Panc1 (cell line): ENCODE measurements around the gene BMAL1. TPM values are rescaled to one million over a fixed set of nuclear protein-coding genes. Genes with fewer than 3 reads are reported as not detected.
A peak's percentile ranks its signal among the peaks of the same experiment; 100 is the strongest.

Source experiments
- ATAC-seq: fragments of 200-7000 bp; cut with Tn5 transposase; 2 replicates; pipeline ENCODE4 v1.9.1; 2020; ENCODE audit warnings: mild to moderate bottlenecking, moderate library complexity
- BruUV-seq: library from RNA; stranded (reverse); fragments of 400-500 nt; replicated peaks from 2 replicates; lab custom pipeline; 2021; lab: Mats Ljungman, UMichigan
- CTCF ChIA-PET: fragments of 300-600 bp; sonication (Branson Sonifier 250); formaldehyde crosslinking; loops from one replicate; lab custom pipeline; 2022; ENCODE audit warnings: antibody characterized with exemption; lab: Charles Lee
- POLR2A ChIA-PET: fragments of 300-600 bp; sonication (Branson Sonifier 250); formaldehyde crosslinking; loops from one replicate; lab custom pipeline; 2022; ENCODE audit warnings: antibody characterized with exemption; lab: Charles Lee
- DNase-seq: peaks from one replicate; pipeline ENCODE4 v3.0.0-alpha.2; 2010; ENCODE audit warnings: low read depth, low spot score
- H3K27ac ChIP-seq: 2 replicates; pipeline ENCODE4 v1.5.1; 2011; ENCODE audit warnings: mild to moderate bottlenecking, low read length, inconsistent platforms
- H3K27me3 ChIP-seq: fragments of 200-500 bp; sonication (Bioruptor generic); 2 replicates; pipeline ENCODE4 v1.6.0; 2014; ENCODE audit warnings: low read length, inconsistent platforms; ENCODE audit not compliant: control insufficient read depth, insufficient read depth
- H3K36me3 ChIP-seq: fragments of 200-500 bp; sonication (Bioruptor generic); 2 replicates; pipeline ENCODE4 v1.5.1; 2014; ENCODE audit warnings: inconsistent platforms, mild to moderate bottlenecking, low read length, moderate library complexity; ENCODE audit not compliant: control insufficient read depth, insufficient read depth
- H3K4me1 ChIP-seq: 2 replicates; pipeline ENCODE4 v1.5.1; 2011; ENCODE audit warnings: inconsistent platforms, mild to moderate bottlenecking, low read length, moderate library complexity; ENCODE audit not compliant: control insufficient read depth, insufficient read depth
- H3K4me3 ChIP-seq, 2 experiments: 2 replicates each; pipeline ENCODE4 v1.5.1; 2011 to 2012; ENCODE audit warnings: low read depth in 2 of 2, low read length in 2 of 2, mild to moderate bottlenecking in 2 of 2, inconsistent platforms in 1 of 2, moderate library complexity in 1 of 2
- H3K9me3 ChIP-seq: fragments of 200-500 bp; sonication (Bioruptor generic); 2 replicates; pipeline ENCODE4 v1.5.1; 2014; ENCODE audit warnings: low read depth, mild to moderate bottlenecking, inconsistent platforms, low read length, moderate library complexity; ENCODE audit not compliant: control insufficient read depth, insufficient read depth
- CTCF ChIP-seq: fragments of 450-650 bp; IDR thresholded peaks from 2 replicates; pipeline ENCODE4 v1.5.1; 2017; ENCODE audit warnings: mild to moderate bottlenecking
- POLR2AphosphoS5 ChIP-seq: IDR thresholded peaks from 2 replicates; pipeline ENCODE4 v1.6.1; 2012; ENCODE audit warnings: mild to moderate bottlenecking, low read depth, low read length, moderate library complexity
- SIN3A ChIP-seq: IDR thresholded peaks from 2 replicates; pipeline ENCODE4 v1.6.1; 2012; ENCODE audit warnings: low read depth, mild to moderate bottlenecking, low read length, moderate library complexity, borderline replicate concordance; ENCODE audit not compliant: insufficient read depth
- TCF7L2 ChIP-seq: IDR thresholded peaks from 2 replicates; pipeline ENCODE4 v1.6.1; 2011; ENCODE audit warnings: mild to moderate bottlenecking, low read depth, low read length, inconsistent platforms
- in situ Hi-C: cut with HindIII; loops from 2 replicates; pipeline ENCODE4 v1.10.0; 2016; ENCODE audit warnings: low sequenced_read_pairs, low pct_unique_long_range_greater_than_20kb
- intact Hi-C: fragments of 100-400 bp; cut with micrococcal nuclease; formaldehyde crosslinking; loops from one replicate; pipeline ENCODE4 v1.10.0; 2022; ENCODE audit not compliant: unreplicated experiment
- total RNA-seq: library from RNA; stranded (reverse); gene quantifications from one replicate; pipeline ENCODE4 v1.2.1, GENCODE V29; 2021; ENCODE audit not compliant: unreplicated experiment
- TF ChIP-seq, protein P1 (sequence below), 2 experiments: IDR thresholded peaks; 2 replicates each; pipeline ENCODE4 v1.6.1; 2011 to 2012; ENCODE audit warnings: low read depth in 2 of 2, control low read depth in 1 of 2, low read length in 1 of 2, mild to moderate bottlenecking in 1 of 2, moderate library complexity in 1 of 2; ENCODE audit not compliant: insufficient read depth in 1 of 2

BMAL1 gene
- total RNA-seq, 1 experiment from 2014 or later: 9.3 TPM

- intact Hi-C loops: no loop called here
- BruUV-seq: no TSS peak
- DNase-seq (no peak), ATAC-seq (no peak)
- Histone ChIP-seq H3K4me3 (no peak overlapping the region), H3K4me1 (peaks cover 1% of the 10 kb centered on the region; the same call in 1 of the 2 replicates), H3K36me3 (no peaks in the 10 kb centered on the region), H3K27me3 (peaks cover 33% of the 10 kb centered on the region), H3K27ac (no peak overlapping the region), H3K9me3 (no peaks in the 10 kb centered on the region)
- ChIA-PET CTCF (no interaction called here), POLR2A (no interaction called here)
- TF ChIP-seq POLR2AphosphoS5 (no peak), SIN3A (no peak), CTCF (no peak), TCF7L2 (no peak)
- TF ChIP-seq, protein P1, sequence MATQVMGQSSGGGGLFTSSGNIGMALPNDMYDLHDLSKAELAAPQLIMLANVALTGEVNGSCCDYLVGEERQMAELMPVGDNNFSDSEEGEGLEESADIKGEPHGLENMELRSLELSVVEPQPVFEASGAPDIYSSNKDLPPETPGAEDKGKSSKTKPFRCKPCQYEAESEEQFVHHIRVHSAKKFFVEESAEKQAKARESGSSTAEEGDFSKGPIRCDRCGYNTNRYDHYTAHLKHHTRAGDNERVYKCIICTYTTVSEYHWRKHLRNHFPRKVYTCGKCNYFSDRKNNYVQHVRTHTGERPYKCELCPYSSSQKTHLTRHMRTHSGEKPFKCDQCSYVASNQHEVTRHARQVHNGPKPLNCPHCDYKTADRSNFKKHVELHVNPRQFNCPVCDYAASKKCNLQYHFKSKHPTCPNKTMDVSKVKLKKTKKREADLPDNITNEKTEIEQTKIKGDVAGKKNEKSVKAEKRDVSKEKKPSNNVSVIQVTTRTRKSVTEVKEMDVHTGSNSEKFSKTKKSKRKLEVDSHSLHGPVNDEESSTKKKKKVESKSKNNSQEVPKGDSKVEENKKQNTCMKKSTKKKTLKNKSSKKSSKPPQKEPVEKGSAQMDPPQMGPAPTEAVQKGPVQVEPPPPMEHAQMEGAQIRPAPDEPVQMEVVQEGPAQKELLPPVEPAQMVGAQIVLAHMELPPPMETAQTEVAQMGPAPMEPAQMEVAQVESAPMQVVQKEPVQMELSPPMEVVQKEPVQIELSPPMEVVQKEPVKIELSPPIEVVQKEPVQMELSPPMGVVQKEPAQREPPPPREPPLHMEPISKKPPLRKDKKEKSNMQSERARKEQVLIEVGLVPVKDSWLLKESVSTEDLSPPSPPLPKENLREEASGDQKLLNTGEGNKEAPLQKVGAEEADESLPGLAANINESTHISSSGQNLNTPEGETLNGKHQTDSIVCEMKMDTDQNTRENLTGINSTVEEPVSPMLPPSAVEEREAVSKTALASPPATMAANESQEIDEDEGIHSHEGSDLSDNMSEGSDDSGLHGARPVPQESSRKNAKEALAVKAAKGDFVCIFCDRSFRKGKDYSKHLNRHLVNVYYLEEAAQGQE (IDR thresholded peaks at IDR 0.05; ENCODE audit: insufficient read depth in 1 of 2, low read depth in 2 of 2, low read length in 1 of 2): no peak
- in situ Hi-C loops: no loop called here
Observed at GRCh38 chr11:13271060-13271693, 6.4 kb upstream of the BMAL1 start.

GRCh38 chr11:13276454-13276831 is 1.1 kb upstream of the BMAL1 start:
- Histone ChIP-seq H3K9me3 (no peaks in the 10 kb centered on the region), H3K27me3 (peaks cover 48% of the 10 kb centered on the region), H3K36me3 (no peaks in the 10 kb centered on the region; the same call in 1 of the 2 replicates), H3K27ac (no peak overlapping the region), H3K4me1 (peaks cover 5% of the 10 kb centered on the region), H3K4me3 (peak overlapping the region; percentile 80 to 94)
- no peak for ATAC-seq
- no peak for DNase-seq
- no peak for TF ChIP-seq TCF7L2
- TF ChIP-seq CTCF: no peak
- TF ChIP-seq SIN3A: no peak
- no TSS peak for BruUV-seq
- POLR2A ChIA-PET: no interaction called here
- CTCF ChIA-PET: no interaction called here
- in situ Hi-C loops: no loop called here
- intact Hi-C loops: no loop called here
